Measurements from ENCODE around the gene LTBP2. TPM values are rescaled to one million over a fixed set of nuclear protein-coding genes. Genes with fewer than 3 reads are reported as not detected.

LTBP2 gene
- total RNA-seq, 1 experiment from 2014 or later = 0.61 TPM

DNA sequence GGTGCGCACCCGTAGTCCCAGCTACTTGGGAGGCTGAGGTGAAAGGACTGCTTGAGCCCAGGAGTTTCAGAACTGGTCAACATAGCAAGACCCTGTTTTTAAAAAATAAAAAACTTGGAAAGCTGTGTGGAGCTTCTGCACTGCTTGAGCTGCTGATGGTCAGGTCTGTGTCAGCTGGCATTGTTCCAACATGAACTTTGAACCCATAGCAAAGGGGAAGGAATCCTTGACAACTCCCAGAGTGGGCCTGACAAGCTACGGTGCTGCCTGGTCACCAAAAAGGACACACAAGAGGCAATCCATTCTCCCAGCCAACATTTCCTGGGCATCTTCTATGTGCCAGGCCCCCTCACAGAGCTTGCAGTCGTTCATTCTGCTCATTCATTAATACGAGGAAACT, 16.4 kb upstream of the LTBP2 start:
- DNase-seq = no peak
- Histone ChIP-seq H3K27ac (no peak overlapping the region), H3K36me3 (no peaks in the 10 kb centered on the region), H3K4me1 (peaks cover 27% of the 10 kb centered on the region), H3K9me3 (replicated peaks) (no peaks in the 10 kb centered on the region), H3K27me3 (no peaks in the 10 kb centered on the region), H3K4me3 (no peak overlapping the region)

DNA sequence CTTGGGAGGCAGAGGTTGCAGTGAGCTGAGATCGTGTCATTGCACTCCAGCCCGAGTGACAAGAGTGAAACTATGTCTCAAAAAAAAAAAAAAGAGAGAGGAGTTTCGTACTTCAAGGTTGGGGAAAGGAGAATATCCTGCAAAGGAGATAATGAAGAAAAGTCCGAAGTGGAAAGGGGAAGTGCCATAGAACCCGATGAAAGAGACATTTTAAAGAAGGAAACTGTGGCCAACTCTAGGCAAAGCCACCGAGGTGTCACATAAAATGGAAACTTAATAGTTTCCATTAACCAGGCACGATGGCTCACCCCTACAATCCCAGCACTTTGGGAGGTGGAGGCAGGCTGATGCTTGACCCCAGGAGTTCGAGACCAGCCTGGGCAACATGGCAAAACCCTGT, 15.0 kb upstream of the LTBP2 start:
- H3K9me3 ChIP-seq (replicated peaks) = no peaks in the 10 kb centered on the region
- no peaks in the 10 kb centered on the region for H3K27me3 ChIP-seq
- H3K4me3 ChIP-seq = no peak overlapping the region
- peaks cover 18% of the 10 kb centered on the region for H3K4me1 ChIP-seq
- no peak for DNase-seq
- H3K36me3 ChIP-seq = no peaks in the 10 kb centered on the region
- H3K27ac ChIP-seq = no peak overlapping the region

DNA sequence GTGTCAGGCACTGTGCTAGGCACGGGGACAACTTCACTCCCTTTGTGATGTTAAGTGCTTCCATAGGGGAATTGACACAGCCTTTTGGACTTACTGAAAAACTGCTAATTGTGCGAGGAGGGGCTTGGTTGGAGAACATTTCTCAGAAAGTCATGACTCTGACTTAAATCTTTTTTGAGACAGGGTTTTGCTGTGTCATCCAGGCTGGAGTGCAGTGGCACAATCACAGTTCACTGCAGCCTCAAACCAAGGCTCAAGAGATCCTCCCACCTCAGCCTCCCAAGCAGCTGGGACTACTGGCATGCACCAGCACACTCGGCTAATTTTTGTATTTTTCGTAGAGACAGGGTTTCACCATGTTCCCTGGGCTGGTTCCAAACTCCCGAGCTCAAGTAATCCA, 10.2 kb upstream of the LTBP2 start:
- Histone ChIP-seq H3K4me3 (no peak overlapping the region), H3K4me1 (peaks cover 41% of the 10 kb centered on the region), H3K27ac (no peak overlapping the region), H3K9me3 (replicated peaks) (no peaks in the 10 kb centered on the region), H3K27me3 (no peaks in the 10 kb centered on the region), H3K36me3 (no peaks in the 10 kb centered on the region)
- no peak for DNase-seq

DNA sequence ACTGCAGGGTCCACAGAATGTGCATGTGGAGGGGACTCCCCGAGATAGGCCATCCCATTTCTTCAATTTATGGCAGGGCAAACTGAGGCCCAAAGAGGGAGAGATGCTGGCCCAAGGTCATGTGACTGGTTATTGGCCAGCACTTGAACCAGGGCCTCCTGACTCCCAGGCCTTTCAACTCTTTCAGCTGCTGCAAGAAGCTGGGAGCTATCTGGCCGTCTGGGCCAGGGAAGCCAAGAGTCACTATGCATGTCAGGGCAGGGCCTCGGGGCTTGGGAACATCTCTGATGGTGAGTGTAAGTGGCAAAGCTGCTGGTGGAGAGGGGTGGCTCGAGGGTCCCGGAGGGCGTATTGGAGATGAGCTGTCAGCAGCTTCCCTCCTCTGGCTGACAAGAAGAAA, 9.5 kb upstream of the LTBP2 start:
- no peaks in the 10 kb centered on the region for H3K36me3 ChIP-seq
- H3K27ac ChIP-seq = no peak overlapping the region
- H3K4me1 ChIP-seq = peaks cover 46% of the 10 kb centered on the region
- DNase-seq = no peak
- no peak overlapping the region for H3K4me3 ChIP-seq
- no peaks in the 10 kb centered on the region for H3K27me3 ChIP-seq
- H3K9me3 ChIP-seq (replicated peaks) = no peaks in the 10 kb centered on the region

DNA sequence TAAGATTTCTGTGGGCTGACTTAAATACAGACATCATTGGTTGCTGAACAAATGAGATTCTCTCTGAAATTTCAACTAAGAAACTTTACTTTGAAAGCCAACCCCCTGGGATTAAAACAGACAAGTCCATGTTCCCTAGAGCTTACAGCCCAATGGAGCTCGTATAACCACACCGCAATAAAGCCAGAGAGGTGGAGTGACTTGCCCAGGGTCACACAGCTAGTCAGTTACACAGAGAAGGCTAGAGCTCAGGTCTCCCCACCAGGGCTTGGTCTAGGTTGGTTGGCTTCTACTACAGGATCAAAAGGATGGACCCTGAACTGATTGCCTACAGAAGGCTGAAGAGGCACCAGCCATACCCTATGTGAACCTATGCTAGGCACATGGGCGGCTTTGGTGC, 8.9 kb upstream of the LTBP2 start:
- H3K27me3 ChIP-seq = no peaks in the 10 kb centered on the region
- H3K36me3 ChIP-seq = no peaks in the 10 kb centered on the region
- no peak overlapping the region for H3K4me3 ChIP-seq
- H3K9me3 ChIP-seq (replicated peaks) = no peaks in the 10 kb centered on the region
- peaks cover 46% of the 10 kb centered on the region for H3K4me1 ChIP-seq
- peak overlapping the region; percentile 90; the same call in 1 of the 2 replicates for H3K27ac ChIP-seq
- DNase-seq = no peak

DNA sequence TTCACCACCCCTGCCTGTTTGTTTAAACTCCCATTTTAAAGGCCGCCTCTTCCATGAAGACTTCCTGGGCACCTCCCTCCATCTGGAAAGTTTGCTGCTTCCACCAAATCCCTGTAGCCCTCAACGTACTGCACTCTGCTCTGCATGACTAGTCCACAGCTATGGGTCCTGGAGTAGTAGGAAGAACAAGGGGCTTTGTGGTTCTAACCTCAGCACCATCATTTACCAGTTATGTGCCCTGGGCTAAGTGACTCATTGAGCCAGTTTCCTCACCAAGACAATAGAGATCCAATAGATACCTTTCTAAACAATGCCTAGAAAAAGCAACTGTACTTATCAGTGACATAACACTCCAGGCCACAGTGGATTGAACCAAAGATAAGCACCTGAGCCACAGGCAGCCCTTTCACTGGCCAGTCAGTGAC, 8.5 kb upstream of the LTBP2 start:
- Histone ChIP-seq H3K27me3 (no peaks in the 10 kb centered on the region), H3K27ac (peak overlapping the region; percentile 90), H3K4me1 (peaks cover 46% of the 10 kb centered on the region), H3K4me3 (no peak overlapping the region), H3K36me3 (no peaks in the 10 kb centered on the region), H3K9me3 (replicated peaks) (no peaks in the 10 kb centered on the region)
- DNase-seq = peak; percentile 65 to 76

DNA sequence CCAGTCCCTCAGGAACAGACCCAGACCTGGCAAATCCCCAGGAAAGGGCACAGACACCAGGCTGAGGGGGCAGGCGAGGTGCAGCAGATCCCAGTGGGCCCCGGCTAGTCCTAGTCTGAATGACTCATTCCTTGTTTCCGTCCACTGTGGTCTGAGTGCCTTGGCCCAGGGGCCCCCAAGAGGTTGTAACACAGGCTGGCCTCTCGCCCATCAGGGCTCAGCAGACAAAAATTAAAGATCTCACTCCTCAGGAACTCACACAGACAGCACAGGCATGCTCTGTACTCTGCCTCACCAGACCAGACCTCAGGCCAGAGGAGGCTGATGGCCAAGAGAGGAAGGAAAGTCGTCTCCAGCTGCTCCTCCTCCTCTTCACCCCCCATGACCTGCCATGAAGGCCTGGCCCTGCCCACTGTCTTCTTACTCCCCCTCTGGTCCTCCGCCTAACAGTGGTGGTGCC, 7.7 kb upstream of the LTBP2 start:
- H3K27ac ChIP-seq = peak overlapping the region; percentile 90
- H3K4me3 ChIP-seq = no peak overlapping the region
- DNase-seq = peak; percentile 82 to 86
- H3K9me3 ChIP-seq (replicated peaks) = no peaks in the 10 kb centered on the region
- H3K27me3 ChIP-seq = no peaks in the 10 kb centered on the region
- no peaks in the 10 kb centered on the region for H3K36me3 ChIP-seq
- peaks cover 51% of the 10 kb centered on the region for H3K4me1 ChIP-seq

DNA sequence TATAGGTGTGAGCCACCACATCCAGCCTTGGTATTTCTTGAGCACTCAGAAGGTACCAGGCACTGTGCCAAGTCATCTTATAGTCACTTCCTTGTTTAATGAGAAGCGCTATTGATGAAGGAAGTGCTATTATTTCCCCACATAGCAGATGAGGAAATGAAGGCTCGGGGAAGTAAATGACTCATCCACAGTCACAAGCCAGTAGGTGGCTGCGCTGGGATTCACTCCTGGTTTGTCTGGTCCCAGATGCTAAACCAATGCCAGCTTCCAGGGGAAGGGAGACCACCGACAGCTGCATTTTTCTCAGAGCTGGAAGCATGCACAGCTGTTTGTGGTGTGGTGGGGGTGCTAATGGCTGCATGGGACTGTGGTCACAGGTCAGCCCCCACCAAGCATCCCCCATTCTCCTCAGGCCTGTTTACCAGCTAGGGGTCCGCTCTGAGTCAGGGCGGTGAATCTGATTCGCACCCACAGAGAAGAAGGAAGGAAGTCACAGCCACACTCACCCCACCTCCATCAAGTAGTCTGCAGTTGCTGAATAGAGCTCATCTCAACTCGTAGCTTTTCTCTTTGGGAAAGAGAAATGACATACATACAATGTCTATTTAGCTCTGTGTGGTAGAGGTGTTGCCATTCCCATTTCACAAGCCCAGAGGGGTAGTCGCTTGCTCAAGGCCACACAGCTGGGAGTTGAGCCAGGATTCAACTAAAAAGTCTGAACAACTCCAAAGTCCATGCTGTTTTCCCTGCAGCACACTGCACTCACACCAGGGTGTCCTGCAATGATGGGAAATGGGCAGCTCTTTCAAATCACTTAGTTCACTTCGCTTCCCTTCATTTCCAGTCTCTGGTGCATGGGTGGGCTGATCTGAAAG, 6.3 kb upstream of the LTBP2 start:
- Histone ChIP-seq H3K9me3 (replicated peaks) (no peaks in the 10 kb centered on the region), H3K4me1 (peaks cover 53% of the 10 kb centered on the region), H3K27ac (peak overlapping the region; percentile 90), H3K4me3 (no peak overlapping the region), H3K27me3 (no peaks in the 10 kb centered on the region), H3K36me3 (no peaks in the 10 kb centered on the region)
- peak; percentile 93 for DNase-seq

DNA sequence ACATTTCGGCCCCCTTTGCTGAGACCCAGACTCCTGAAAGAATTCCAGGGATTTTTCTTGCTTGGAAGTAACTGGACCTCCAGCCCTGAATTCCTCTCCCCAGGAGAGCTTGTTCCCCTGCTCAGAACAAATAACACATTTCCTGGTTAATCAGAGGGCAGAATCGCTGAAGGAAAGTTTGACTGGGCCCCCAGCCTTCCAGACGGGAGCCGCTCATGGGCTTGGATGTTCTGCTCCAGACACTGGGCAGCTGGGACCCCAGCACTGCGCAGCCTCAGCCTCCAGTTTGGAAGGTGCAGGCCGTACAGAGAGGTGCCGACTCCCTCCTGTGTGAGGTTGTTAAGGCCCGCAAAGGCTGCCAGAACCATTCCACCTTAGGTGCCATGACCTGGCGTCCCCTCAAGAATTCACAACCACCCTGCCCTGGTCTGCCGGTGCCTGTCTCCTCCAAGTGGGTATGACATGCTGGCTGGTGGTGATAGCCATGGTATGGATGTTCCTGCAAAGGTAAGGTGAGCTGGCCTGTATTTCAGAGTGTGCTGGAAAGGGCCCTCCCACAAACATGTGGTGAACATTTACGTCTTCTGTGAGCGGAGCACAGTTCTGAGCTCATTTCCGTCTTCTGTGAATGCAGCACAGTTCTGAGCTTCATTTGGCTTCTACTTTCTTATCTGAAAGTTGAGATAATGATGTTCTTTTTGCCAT, 5.1 kb upstream of the LTBP2 start:
- H3K27me3 ChIP-seq = no peaks in the 10 kb centered on the region
- H3K27ac ChIP-seq = no peak overlapping the region
- H3K4me3 ChIP-seq = no peak overlapping the region
- peaks cover 53% of the 10 kb centered on the region for H3K4me1 ChIP-seq
- H3K9me3 ChIP-seq (replicated peaks) = no peaks in the 10 kb centered on the region
- H3K36me3 ChIP-seq = no peaks in the 10 kb centered on the region
- DNase-seq = no peak

DNA sequence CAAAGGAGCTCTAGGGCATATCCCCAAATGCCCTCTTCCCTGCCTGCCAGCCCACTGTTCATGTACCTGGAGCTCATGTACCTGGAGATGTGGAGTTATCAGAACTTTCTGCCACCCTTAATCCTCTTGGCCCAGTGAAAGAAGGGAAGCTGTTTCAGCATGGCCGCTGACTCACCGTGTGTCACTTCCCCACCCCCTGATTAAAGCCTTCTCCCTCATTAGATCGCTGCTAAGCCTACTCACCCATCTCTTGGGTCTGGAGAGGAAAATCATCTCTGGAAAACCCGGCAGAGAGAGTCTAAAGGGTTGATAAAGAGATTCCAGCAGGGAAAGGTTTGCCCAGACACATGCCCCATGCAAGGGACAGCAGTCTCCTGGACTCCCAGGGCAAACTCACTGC, 4.5 kb upstream of the LTBP2 start:
- H3K27me3 ChIP-seq = no peaks in the 10 kb centered on the region
- H3K4me1 ChIP-seq = peaks cover 51% of the 10 kb centered on the region
- no peaks in the 10 kb centered on the region for H3K36me3 ChIP-seq
- DNase-seq = no peak
- no peak overlapping the region for H3K27ac ChIP-seq
- no peaks in the 10 kb centered on the region for H3K9me3 ChIP-seq (replicated peaks)
- H3K4me3 ChIP-seq = no peak overlapping the region

DNA sequence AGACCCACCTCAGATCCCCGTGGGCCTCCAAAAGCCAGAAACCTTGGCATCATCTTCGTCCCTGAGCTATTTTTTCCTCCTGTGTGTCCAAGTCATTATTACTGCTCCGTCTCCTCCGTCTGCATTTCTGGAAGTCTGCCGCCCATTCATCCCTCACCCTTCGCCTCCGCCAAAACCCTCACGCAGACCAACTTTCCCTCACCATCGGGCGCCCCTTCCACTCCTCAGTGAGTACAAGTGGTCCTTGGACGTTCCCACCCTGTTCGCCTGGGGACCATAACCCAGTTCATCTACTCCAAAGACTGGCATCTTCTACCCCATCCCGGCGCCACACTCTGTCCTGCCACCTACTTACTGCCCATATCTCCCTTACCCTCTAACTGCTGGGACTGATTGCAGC, 3.7 kb upstream of the LTBP2 start:
- Histone ChIP-seq H3K27me3 (no peaks in the 10 kb centered on the region), H3K9me3 (replicated peaks) (no peaks in the 10 kb centered on the region), H3K4me3 (no peak overlapping the region), H3K27ac (no peak overlapping the region), H3K36me3 (no peaks in the 10 kb centered on the region), H3K4me1 (peaks cover 43% of the 10 kb centered on the region)
- no peak for DNase-seq

DNA sequence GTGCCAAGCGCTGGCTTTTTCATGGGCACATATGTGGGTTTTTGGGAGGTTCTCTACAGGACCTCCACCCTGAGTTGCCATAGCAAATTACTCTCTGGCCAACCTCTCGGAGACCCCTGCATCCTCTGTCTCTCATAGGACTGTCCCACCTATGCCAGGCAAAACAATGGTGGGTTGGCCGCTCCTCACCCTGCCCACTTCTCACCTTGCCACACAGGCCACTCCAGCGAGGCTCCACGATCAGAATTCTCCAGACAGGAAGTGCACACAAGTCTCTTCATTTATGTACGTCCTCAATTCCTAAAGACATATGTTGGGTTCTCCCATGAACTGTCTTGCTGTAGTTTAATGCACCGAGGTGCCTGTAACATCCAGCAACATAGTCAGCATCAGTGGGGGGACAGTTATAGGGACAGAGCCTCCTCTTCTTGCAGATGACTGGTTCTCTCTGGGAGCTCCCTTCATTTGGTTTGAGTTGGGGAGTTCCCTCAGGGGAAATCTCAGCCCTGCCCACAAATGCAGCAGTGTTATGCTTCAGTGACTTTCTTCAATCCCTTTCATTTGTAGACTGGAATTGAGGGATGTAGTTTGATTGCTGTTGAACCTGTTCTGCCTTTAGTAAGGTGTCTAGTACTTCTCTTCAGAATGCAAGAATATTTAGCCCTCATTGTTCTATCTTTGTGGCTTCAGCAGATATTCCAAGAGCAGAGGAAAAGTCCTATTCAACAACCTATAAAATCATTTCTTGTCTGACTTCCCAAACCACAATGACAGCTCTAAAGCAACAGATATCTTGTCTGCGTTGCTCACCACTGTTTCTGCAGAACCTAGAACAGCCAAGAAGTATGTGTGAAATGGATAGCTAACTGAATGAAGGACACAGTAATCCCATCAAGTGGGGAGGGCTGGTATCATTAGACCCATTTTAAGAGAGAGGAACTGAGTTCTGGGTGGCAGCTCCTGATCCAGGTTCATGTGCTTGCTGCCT, 2.8 kb upstream of the LTBP2 start:
- Histone ChIP-seq H3K4me1 (peaks cover 35% of the 10 kb centered on the region), H3K27ac (no peak overlapping the region), H3K4me3 (no peak overlapping the region)

DNA sequence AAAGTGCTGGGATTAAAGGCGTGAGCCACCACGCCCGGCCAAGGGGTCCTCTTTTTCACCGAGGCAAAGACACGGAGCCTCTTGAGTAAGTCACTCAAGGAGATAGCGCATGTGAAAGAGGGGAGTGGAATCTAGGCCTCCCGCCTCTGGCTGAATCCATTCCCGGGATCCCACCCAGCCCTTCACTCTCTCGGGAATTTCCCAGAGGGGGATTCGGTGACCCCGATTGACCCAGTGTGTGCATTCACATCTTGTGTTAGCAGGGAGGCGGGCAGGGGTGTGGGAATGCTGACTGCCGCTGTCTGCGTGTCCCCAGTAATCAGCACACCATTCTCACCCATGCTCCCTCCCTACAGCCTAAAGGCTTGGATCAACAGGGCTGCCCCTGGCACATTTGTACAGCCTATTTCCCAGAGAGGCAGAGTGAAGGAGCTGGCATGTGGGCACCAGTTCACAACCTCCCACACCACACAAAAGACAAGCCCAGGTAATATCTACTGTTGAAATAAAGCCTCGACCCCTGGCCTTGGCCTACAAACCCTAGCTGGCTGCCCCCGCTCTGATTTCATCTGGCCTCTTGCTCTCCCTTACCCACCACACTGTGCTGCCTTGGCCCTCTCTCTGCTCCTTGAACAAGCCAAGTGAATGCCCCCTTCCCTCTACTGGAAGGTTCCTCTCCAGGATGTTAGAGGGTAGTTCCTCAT, 1.3 kb upstream of the LTBP2 start:
- Histone ChIP-seq H3K4me1 (peaks cover 20% of the 10 kb centered on the region), H3K9me3 (replicated peaks) (no peaks in the 10 kb centered on the region), H3K27ac (no peak overlapping the region), H3K27me3 (no peaks in the 10 kb centered on the region), H3K4me3 (no peak overlapping the region), H3K36me3 (no peaks in the 10 kb centered on the region)
- DNase-seq = no peak

More for the DNA sequence above, 2.8 kb upstream of the LTBP2 start:
- H3K27me3 ChIP-seq = no peaks in the 10 kb centered on the region
- no peak for DNase-seq
- H3K36me3 ChIP-seq = no peaks in the 10 kb centered on the region
- no peaks in the 10 kb centered on the region for H3K9me3 ChIP-seq (replicated peaks)

All from SJCRH30 (cell line).